Cardiac muscle cell (in vitro differentiated cells and primary cell): ENCODE data around the gene EML4. TPM values are rescaled to one million over a fixed set of nuclear protein-coding genes. Genes with fewer than 3 reads are reported as not detected.
"Not testable (repeated sequence)": the region's sequence is repeated elsewhere in the genome, so short reads cannot be mapped to it uniquely, and the experiment has no call there.

Source experiments
- DNase-seq, 2 donors: peaks; one replicate each; pipeline versions ENCODE4 v3.0.0 to v3.0.0-alpha.2; 2010 to 2017; ENCODE audit warnings: low read depth in 1 of 2, low spot score in 1 of 2
- H3K27ac ChIP-seq: fragments of 200-600 bp; sonication (generic); 2 replicates; pipeline ENCODE4 v1.5.1; 2016
- H3K27me3 ChIP-seq: fragments of 200-600 bp; sonication (generic); 2 replicates; pipeline ENCODE4 v1.6.0; 2016; ENCODE audit warnings: control low read depth
- H3K36me3 ChIP-seq: fragments of 200-600 bp; sonication (generic); 2 replicates; pipeline ENCODE4 v1.5.1; 2016; ENCODE audit warnings: control low read depth
- H3K4me1 ChIP-seq: fragments of 200-600 bp; sonication (generic); 2 replicates; pipeline ENCODE4 v1.8.1; 2017; ENCODE audit warnings: low read depth, mild to moderate bottlenecking, mixed run types
- H3K4me3 ChIP-seq: fragments of 200-600 bp; sonication (generic); 2 replicates; pipeline ENCODE4 v1.5.1; 2016; ENCODE audit warnings: mild to moderate bottlenecking
- H3K9me3 ChIP-seq: fragments of 200-600 bp; sonication (generic); 2 replicates; pipeline ENCODE4 v1.5.1; 2017; ENCODE audit warnings: low read depth, mild to moderate bottlenecking, control low read depth
- CTCF ChIP-seq: IDR thresholded peaks from 2 replicates; pipeline ENCODE4 v1.5.1; 2012; ENCODE audit warnings: low read depth, mild to moderate bottlenecking, low read length
- polyA plus RNA-seq: library from polyadenylated mRNA; unstranded; fragments of >200 nt; fragmentation: Nextera tagmentation; extraction: Ambion mirVana; gene quantifications from 2 replicates; pipeline ENCODE4 v1.2.1, GENCODE V29; 2016
- total RNA-seq: library from RNA; depleted of rRNA; stranded (reverse); fragments of >200 nt; gene quantifications from 2 replicates; pipeline ENCODE4 v1.2.3, GENCODE V29; 2016

Gene EML4
- total RNA-seq (39.5 and 56.2 TPM in 2 replicates), polyA plus RNA-seq (45.5 and 46.6 TPM in 2 replicates)

GRCh38 chr2:42169100-42169873, at the start of gene EML4:
Gene EML4 (plus strand): TSS chr2:42169353. CDS start chr2:42169612, 259 bp downstream.
- Histone ChIP-seq H3K9me3 (no peaks in the 10 kb centered on the region), H3K36me3 (no peaks in the 10 kb centered on the region), H3K27ac (peak within 1 kb of the TSS; percentile 91), H3K4me1 (peaks cover 33% of the 10 kb centered on the region), H3K4me3 (peak within 1 kb of the TSS; percentile 88), H3K27me3 (no peaks in the 10 kb centered on the region)
- peak; percentile 94 to 96 for DNase-seq
- TF ChIP-seq CTCF: no peak

DNA sequence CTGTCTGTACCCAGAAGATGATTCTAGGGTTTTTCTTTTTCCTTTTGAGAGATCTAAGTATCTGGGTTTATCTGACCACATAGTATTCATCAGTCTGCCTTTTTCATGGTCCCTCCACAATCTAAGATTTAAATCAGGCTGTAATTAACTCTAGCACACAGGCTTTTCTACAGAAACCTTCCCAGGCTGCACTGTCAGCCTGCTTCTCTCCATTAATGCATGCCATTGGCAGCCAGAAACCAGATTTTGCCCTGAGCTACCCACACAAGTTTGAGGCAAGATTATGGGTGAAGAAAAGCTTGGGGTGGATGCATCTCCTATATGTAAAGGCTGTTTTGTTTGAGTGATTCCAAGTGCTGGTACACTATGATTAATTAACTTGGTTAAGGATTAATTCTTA, 45.7 kb upstream of the EML4 start:
- peaks cover 7% of the 10 kb centered on the region for H3K4me1 ChIP-seq
- H3K27me3 ChIP-seq: no peaks in the 10 kb centered on the region
- no peaks in the 10 kb centered on the region for H3K9me3 ChIP-seq
- H3K4me3 ChIP-seq: no peak overlapping the region
- no peak for TF ChIP-seq CTCF
- H3K27ac ChIP-seq: no peak overlapping the region
- DNase-seq: no peak
- no peaks in the 10 kb centered on the region for H3K36me3 ChIP-seq

GRCh38 chr2:42124011-42124785, 45.0 kb upstream of the EML4 start:
- Histone ChIP-seq H3K4me1 (peaks cover 6% of the 10 kb centered on the region), H3K27ac (no peak overlapping the region)
- no peak for DNase-seq

DNA sequence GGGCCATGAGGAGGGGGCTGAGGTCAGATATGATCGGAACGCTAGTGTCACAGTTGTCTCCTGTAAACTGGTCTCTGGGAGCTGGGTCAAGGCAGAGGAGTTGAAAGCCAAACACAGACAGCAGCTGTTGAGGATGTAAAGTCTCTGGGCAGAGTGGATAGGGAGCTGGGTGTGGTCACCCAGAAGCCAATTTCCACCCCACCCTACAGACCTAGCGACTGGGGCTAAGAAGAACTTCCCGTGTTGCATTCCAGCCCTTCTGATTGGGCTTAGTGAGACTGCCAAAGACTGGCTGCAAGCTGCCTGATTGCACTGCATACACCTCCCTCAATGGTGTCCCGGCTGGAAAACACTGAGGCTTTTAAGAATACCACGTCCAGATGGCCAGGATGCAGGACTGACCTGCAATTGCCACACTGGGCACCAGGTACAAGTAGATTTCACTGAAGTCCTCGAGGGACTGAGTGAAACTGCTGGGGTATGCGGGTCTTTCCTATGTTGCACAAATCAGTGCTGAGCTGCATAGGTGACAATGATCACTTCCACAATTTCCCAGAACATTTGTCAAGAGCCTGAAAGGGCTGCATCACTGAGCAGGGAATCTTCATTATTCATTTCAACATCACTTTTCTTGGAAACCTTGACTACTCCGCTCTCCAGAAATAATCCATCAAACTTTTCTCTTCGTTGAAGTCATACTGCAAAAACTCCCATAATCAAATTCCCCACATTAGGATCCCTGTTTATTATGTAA, 43.1 kb upstream of the EML4 start:
- Histone ChIP-seq H3K9me3 (no peaks in the 10 kb centered on the region), H3K4me3 (no peak overlapping the region), H3K4me1 (peaks cover 6% of the 10 kb centered on the region), H3K36me3 (no peaks in the 10 kb centered on the region), H3K27ac (no peak overlapping the region), H3K27me3 (no peaks in the 10 kb centered on the region)
- peak in 1 of 2 donors; percentile 55 for DNase-seq
- TF ChIP-seq CTCF: no peak

More at GRCh38 chr2:42124011-42124785, 45.0 kb upstream of the EML4 start:
- Histone ChIP-seq H3K36me3 (no peaks in the 10 kb centered on the region), H3K27me3 (no peaks in the 10 kb centered on the region), H3K9me3 (no peaks in the 10 kb centered on the region), H3K4me3 (no peak overlapping the region)
- no peak for TF ChIP-seq CTCF

DNA sequence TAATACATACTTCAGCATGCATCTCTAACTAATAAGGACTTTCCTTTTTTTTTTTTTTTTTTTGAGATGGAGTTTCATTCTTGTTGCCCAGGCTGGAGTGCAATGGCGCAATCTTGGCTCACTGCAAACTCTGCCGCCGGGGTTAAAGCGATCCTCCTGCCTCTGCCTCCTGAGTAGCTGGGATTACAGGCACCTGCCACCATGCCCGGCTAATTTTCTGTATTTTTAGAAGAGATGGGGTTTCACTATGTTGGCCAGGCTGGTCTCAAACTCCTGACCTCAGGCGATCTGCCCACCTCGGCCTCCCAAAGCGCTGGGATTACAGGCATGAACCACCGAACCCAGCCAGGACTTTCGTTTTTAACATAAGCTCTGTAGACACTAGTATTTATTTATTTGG, 42.3 kb upstream of the EML4 start:
- not testable (repeated sequence) for H3K4me3 ChIP-seq, H3K27ac ChIP-seq, DNase-seq, H3K9me3 ChIP-seq, H3K36me3 ChIP-seq, H3K27me3 ChIP-seq, H3K4me1 ChIP-seq
